Neural progenitor cell (in vitro differentiated cells): ENCODE measurements around the gene HEATR5A. TPM values are rescaled to one million over a fixed set of nuclear protein-coding genes. Genes with fewer than 3 reads are reported as not detected.
A peak's percentile ranks its signal among the peaks of the same experiment; 100 is the strongest.

Experiments
- DNase-seq: peaks from one replicate; pipeline ENCODE4 v3.0.0-alpha.2; 2016; ENCODE audit warnings: low spot score
- H2AFZ ChIP-seq: fragments of 200-600 bp; sonication (generic); replicated peaks from 2 replicates; pipeline ENCODE4 v1.6.1; 2016; ENCODE audit warnings: antibody characterized with exemption
- H3F3A ChIP-seq: fragments of 200-600 bp; sonication (generic); 2 replicates; pipeline ENCODE4 v1.6.1; 2016; ENCODE audit warnings: antibody characterized with exemption, low read depth
- H3K27ac ChIP-seq: fragments of 200-600 bp; sonication (generic); 2 replicates; pipeline ENCODE4 v1.5.1; 2016; ENCODE audit warnings: mild to moderate bottlenecking
- H3K27me3 ChIP-seq: fragments of 200-600 bp; sonication (generic); 2 replicates; pipeline ENCODE4 v1.6.1; 2016; ENCODE audit warnings: mild to moderate bottlenecking, moderate library complexity
- H3K36me3 ChIP-seq: fragments of 200-600 bp; sonication (generic); 2 replicates; pipeline ENCODE4 v1.5.1; 2016
- H3K4me1 ChIP-seq: fragments of 200-600 bp; sonication (generic); 2 replicates; pipeline ENCODE4 v1.6.1; 2016; ENCODE audit warnings: mixed run types
- H3K4me2 ChIP-seq: fragments of 200-600 bp; sonication (generic); 2 replicates; pipeline ENCODE4 v1.6.1; 2016
- H3K4me3 ChIP-seq: fragments of 200-600 bp; sonication (generic); 2 replicates; pipeline ENCODE4 v1.5.1; 2016
- H3K79me2 ChIP-seq: fragments of 200-600 bp; sonication (generic); 2 replicates; pipeline ENCODE4 v1.6.1; 2016; ENCODE audit warnings: low read depth
- H3K9ac ChIP-seq: fragments of 200-600 bp; sonication (generic); 2 replicates; pipeline ENCODE4 v1.6.1; 2016
- H3K9me3 ChIP-seq: fragments of 200-600 bp; sonication (generic); 2 replicates; pipeline ENCODE4 v1.5.1; 2016; ENCODE audit warnings: low read depth
- H4K20me1 ChIP-seq: fragments of 200-600 bp; sonication (generic); 2 replicates; pipeline ENCODE4 v1.6.1; 2016; ENCODE audit warnings: low read depth
- H3K27ac Mint-ChIP-seq: 3 replicates; pipeline ENCODE4 v1.8.0; 2021; ENCODE audit warnings: mixed read lengths
- H3K27me3 Mint-ChIP-seq: 2 replicates; pipeline ENCODE4 v1.8.0; 2022; ENCODE audit warnings: low read depth, mild to moderate bottlenecking, inconsistent platforms, moderate library complexity, mixed read lengths; ENCODE audit not compliant: insufficient read depth
- H3K36me3 Mint-ChIP-seq: 3 replicates; pipeline ENCODE4 v1.8.0; 2021; ENCODE audit warnings: mixed read lengths
- H3K4me1 Mint-ChIP-seq: 3 replicates; pipeline ENCODE4 v1.8.0; 2021; ENCODE audit warnings: mixed read lengths
- H3K4me3 Mint-ChIP-seq: 3 replicates; pipeline ENCODE4 v1.8.0; 2021; ENCODE audit warnings: mild to moderate bottlenecking, moderate library complexity, mixed read lengths
- H3K9me3 Mint-ChIP-seq: 3 replicates; pipeline ENCODE4 v1.8.0; 2020; ENCODE audit warnings: mixed read lengths
- CTCF ChIP-seq: fragments of 200-600 bp; sonication (generic); IDR thresholded peaks from 2 replicates; pipeline ENCODE4 v1.5.1; 2017; ENCODE audit warnings: antibody characterized with exemption, mild to moderate bottlenecking
- EZH2 ChIP-seq: fragments of 200-600 bp; sonication (generic); IDR thresholded peaks from 2 replicates; pipeline ENCODE4 v1.6.1; 2017; ENCODE audit warnings: antibody characterized with exemption, mild to moderate bottlenecking, moderate library complexity
- EZH2phosphoT487 ChIP-seq: fragments of 200-600 bp; sonication (generic); IDR thresholded peaks from 2 replicates; pipeline ENCODE4 v1.6.1; 2017; ENCODE audit warnings: antibody characterized with exemption
- total RNA-seq: library from RNA; depleted of rRNA; stranded (reverse); fragments of >200 nt; gene quantifications from 2 replicates; pipeline ENCODE4 v1.2.3, GENCODE V29; 2015; ENCODE audit warnings: low replicate concordance

The HEATR5A gene
- total RNA-seq, 1 donor from 2014 or later = 34.7 TPM

DNA sequence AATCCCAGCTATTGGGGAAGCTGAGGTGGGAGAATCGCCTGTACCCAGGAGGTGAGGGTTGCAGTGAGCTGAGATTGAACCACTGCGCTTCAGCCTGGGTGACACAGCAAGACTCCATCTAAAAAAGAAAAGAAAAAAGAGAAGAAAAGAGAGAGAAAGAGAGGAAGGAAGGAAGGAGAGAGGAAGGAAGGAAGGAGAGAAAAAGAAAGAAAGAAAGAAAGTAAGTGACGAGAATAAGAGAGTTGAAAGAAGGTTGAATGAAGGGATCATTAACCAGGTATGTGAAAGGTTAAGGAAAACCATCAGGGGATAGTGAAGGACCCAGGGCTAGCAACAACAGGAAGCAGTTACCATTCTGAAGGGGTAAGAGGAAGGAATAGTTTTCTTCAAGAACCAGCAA, 41.2 kb upstream of the HEATR5A start:
- Histone ChIP-seq H3K9me3 (no peaks in the 10 kb centered on the region), H3K9ac (no peak overlapping the region), H3K79me2 (no peaks in the 10 kb centered on the region), H3K27ac (no peak overlapping the region), H4K20me1 (no peaks in the 10 kb centered on the region), H3K4me1 (peaks cover 13% of the 10 kb centered on the region), H3F3A (peaks cover 6% of the 10 kb centered on the region), H3K4me3 (no peak overlapping the region), H3K36me3 (no peaks in the 10 kb centered on the region), H2AFZ (peak overlapping the region; percentile 55), H3K27me3 (no peaks in the 10 kb centered on the region), H3K4me2 (no peak overlapping the region)
- H3K27me3 Mint-ChIP-seq = no peaks in the 10 kb centered on the region
- no peak overlapping the region for H3K27ac Mint-ChIP-seq
- TF ChIP-seq EZH2 = no peak
- TF ChIP-seq CTCF = no peak
- TF ChIP-seq EZH2phosphoT487 = no peak
- no peaks in the 10 kb centered on the region for H3K36me3 Mint-ChIP-seq
- H3K4me1 Mint-ChIP-seq = peaks cover 19% of the 10 kb centered on the region
- H3K9me3 Mint-ChIP-seq = no peaks in the 10 kb centered on the region
- no peak for DNase-seq
- H3K4me3 Mint-ChIP-seq = no peak overlapping the region

GRCh38 chr14:31457665-31458659, 37.6 kb upstream of the HEATR5A start:
- H3K9ac ChIP-seq = no peak overlapping the region
- H3K27ac ChIP-seq = no peak overlapping the region
- Mint-ChIP-seq H3K9me3 (no peaks in the 10 kb centered on the region), H3K4me3 (peak overlapping the region; percentile 94), H3K27me3 (no peaks in the 10 kb centered on the region), H3K27ac (peak overlapping the region; percentile 34), H3K36me3 (no peaks in the 10 kb centered on the region), H3K4me1 (peaks cover 34% of the 10 kb centered on the region)
- H2AFZ ChIP-seq = peak overlapping the region; percentile 98
- no peaks in the 10 kb centered on the region for H3K27me3 ChIP-seq
- H4K20me1 ChIP-seq = no peaks in the 10 kb centered on the region
- H3K9me3 ChIP-seq = no peaks in the 10 kb centered on the region
- H3K4me2 ChIP-seq = peak overlapping the region; percentile 64
- H3K36me3 ChIP-seq = no peaks in the 10 kb centered on the region
- peaks cover 6% of the 10 kb centered on the region for H3F3A ChIP-seq
- peaks cover 18% of the 10 kb centered on the region for H3K4me1 ChIP-seq
- peaks cover 6% of the 10 kb centered on the region for H3K79me2 ChIP-seq
- TF ChIP-seq CTCF (no peak), EZH2 (no peak), EZH2phosphoT487 (no peak)
- H3K4me3 ChIP-seq = peak overlapping the region; percentile 62
- DNase-seq = peak; percentile 4

- Histone ChIP-seq H3F3A (peaks cover 6% of the 10 kb centered on the region), H3K27ac (peak within 1 kb of the TSS; percentile 56), H3K9me3 (no peaks in the 10 kb centered on the region), H3K4me2 (peak within 1 kb of the TSS; percentile 80), H3K36me3 (no peaks in the 10 kb centered on the region), H3K79me2 (peaks cover 6% of the 10 kb centered on the region), H2AFZ (peak within 1 kb of the TSS; percentile 98), H3K4me3 (peak within 1 kb of the TSS; percentile 62), H3K4me1 (peaks cover 18% of the 10 kb centered on the region), H3K27me3 (no peaks in the 10 kb centered on the region), H4K20me1 (no peaks in the 10 kb centered on the region), H3K9ac (peak within 1 kb of the TSS; percentile 33)
- Mint-ChIP-seq H3K4me1 (peaks cover 34% of the 10 kb centered on the region), H3K36me3 (no peaks in the 10 kb centered on the region), H3K4me3 (peak within 1 kb of the TSS; percentile 94), H3K27me3 (no peaks in the 10 kb centered on the region), H3K9me3 (no peaks in the 10 kb centered on the region), H3K27ac (peak within 1 kb of the TSS; percentile 89)
- TF ChIP-seq EZH2 = no peak
- TF ChIP-seq CTCF = no peak
- TF ChIP-seq EZH2phosphoT487 = no peak
- peak; percentile 99 for DNase-seq
These were observed 36.7 kb upstream of the HEATR5A start, which contains the start of gene DTD2 for GRCh38 chr14:31456841-31457664. DTD2 (minus strand) TSS chr14:31457506; CDS start chr14:31457393, 113 bp downstream.
